Ramos (cell line): ENCODE results near the gene ARFIP1.

Experiments used
- in situ Hi-C: fragments of 300-500 bp; cut with MboI; formaldehyde crosslinking; loops from one replicate; pipeline ENCODE4 v1.14.3; 2022; ENCODE audit warnings: low sequenced_read_pairs; ENCODE audit not compliant: unreplicated experiment

The ARFIP1 gene

DNA sequence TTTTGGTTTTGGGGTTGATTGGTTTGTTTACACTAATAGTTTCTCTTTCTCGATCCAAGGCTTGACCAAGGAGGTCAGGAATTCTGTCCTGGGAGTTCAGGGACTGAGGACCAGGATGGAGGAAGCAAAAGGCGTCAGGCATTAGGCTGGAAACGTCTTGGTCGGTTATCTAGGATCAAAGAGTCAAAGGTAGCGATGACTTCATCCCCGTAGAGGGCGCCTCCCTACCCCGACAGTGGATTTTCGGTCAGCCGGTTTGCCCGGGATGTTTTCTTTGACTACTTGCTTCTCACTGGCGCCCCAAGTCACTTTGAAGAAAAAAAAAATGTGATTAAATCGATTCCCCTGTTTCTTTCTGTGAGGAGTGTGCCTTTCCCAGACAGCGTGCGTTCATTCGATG, 155.4 kb downstream of the ARFIP1 start:
- in situ Hi-C loops, result no loop called here

DNA sequence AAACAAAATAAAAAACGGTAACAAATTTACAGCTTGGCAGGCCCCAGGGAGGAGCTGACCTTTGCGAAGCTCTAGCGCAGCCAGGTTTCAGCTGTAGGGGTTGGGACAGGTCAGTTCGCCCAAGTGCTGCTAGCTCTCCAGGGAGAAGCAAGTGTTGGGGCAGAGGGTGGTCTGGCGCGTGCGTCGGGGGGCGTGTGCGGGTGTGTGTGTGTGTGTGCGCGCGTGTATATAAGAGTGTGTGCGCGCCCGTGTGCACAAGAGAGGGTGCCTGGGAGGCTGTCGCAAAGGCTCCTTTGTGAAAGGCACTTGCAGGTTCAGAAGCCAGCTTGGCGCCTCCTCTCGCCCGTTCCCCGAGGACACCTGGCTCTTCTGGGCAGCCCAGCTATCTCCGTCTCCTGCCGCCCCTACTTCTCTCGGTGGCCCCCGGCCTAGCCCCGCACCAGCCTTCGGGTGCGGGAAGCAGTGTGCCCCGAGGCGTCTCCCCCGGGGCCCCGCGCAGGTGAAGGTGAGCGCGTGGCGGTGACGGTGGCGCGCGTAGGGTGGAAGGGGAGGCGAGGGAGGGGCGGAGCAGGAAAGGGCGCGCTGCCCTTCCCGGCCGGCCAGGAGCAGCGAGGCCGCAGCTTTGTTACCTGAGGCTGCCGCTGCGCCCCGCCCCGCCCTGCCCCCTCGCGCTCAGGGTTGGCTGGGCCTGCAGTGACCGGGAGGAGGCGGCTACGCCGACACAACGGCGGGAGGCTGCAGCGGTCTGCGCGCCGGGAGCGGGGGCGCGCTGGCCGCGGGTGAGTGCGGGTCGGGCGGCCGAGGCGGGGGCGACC, 156.1 kb downstream of the ARFIP1 start, which contains the start of gene FHDC1:
Gene FHDC1 (plus strand): TSS at position 693 of the 815 bp plus-strand sequence. CDS start 6,735 bp downstream, outside the sequence.
- in situ Hi-C loops, result no loop called here

DNA sequence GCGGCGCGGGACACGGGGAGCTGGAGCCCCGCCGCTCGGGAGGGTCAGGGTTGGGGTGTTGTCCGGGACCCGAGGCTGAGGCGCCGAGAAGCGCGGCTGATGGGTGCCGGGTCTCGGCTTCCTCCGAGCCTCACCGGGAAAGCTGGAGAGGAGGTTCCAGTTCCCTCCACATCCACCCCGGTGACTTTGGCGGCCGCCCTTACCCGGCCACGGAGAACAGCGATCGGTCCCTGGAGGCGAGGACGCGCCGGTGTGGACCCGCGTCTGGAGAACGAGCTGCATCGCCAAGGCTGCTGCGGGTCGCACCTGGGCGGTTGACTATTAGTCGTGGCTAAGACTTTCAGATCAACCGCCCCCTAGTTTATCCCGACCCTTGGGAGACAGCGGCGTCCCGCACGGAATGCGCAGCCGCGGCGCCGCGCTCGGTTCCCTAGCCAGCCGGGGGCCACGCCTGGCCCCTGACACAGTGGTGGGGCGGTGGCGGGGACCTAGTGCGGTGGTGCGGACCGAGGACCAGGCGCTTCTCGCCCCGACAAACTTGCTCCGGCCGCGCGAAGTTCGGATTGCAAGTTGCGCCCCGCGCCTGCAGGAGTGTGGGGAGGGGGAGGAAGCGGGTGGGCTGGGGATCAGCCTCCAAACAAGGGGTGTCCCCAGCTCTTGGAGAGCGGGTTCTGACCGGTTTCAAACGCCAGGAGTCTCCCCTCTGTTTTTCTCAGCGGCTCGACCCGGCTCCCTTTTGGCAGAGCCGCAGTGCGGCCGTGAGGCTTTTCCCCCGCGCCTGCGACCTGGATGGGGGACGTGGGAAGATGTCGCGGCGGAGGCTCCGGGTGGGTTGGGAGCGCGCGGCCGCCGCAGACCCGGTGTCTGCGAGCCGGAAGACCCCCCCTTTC, 156.9 kb downstream of the ARFIP1 start:
- in situ Hi-C loops, result no loop called here

DNA sequence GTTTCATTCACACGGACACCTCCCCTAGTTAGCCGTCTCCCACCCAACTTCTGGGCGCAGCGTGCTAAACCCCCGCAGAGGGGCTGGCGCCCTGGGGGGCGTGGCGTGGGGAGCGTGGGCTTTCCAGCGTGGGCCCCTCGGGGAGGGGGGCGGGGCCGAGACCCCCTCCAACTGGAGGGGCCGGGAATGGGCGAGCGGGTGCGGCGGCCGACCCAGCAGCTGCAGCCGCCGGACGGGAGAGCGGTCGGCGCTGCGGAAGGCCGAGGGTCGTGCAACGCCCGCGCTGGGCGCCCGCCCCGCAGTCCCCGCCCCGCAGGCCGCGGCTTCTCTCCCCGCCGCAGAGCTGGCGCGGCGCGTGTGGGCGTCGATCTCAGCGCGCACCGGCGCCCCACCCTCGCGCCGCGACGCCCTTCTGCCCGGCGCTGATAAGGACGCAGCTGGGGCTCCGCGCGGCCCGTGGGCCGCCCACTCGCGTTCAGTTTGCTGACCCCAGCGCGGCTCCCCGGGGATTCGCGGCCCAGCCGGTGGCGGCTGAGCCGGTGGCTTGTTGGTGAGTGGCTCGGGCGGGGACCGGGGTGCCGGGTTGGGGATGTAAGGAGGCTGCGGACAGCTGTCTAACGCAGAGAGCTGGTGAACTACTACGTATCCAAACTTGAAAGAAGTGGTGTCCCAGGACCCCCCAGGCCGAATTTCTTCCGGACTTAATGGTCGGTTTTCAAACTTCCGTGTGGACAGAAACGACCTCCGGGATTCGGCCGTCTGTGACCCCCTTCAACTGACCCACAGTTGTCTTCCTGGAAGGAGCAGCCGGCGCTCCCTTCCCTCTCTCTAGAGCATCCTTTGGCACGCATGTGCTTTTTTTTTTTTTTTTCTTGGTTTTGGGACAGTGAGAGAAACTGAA, 157.8 kb downstream of the ARFIP1 start:
- in situ Hi-C loops, result no loop called here

DNA sequence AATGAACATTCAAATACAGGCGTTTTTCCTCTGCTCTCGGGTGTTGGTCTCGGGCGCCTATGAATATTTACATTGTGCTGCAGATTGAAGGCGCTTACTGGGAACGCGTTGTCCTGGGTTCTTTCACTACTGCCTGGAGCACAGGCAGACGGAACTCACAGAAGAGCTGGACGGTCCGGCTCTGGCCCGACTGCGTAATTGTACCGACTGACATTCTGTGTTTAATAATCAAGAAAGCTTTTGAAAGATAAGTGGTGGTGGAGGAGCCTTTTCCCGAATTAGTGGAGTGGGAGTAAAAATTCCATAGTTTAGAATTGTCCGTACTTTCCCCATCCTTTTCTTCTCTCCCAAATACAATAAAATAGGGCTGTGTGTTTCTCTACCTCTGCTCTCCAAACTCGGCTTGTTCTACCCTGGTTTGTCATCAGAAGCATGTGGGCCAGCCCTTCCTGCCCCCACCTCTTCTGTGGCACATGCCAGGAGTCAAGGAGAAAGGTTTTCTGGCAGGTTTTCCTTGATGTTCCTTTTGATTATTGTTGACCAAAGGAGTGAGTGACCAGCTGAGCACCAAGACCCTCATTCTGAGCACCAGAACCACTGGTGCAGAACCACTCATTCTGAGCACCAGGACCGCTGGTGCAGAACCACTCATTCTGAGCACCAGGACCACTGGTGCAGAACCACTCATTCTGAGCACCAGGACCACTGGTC, 158.6 kb downstream of the ARFIP1 start:
- in situ Hi-C loops, result no loop called here

DNA sequence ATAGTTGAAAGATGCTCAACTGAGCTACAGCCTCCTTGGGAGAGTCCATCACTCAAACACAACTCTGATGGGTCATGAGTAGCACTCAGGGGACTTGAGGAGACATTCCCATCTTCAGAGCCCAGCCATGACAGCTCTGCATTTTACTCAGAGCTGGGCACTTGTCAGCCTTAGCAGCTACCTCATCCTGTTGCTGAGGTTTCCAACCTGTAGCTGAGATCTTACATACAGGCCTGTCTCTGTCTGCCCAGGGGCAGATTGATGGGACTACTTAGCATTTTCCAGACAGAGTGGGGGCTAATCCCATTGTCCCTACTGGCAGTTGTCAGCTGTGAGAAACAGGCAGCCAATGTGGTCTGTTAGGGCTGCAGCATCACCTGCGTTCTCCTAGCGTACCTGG, 159.9 kb downstream of the ARFIP1 start:
- in situ Hi-C loops, result no loop called here

DNA sequence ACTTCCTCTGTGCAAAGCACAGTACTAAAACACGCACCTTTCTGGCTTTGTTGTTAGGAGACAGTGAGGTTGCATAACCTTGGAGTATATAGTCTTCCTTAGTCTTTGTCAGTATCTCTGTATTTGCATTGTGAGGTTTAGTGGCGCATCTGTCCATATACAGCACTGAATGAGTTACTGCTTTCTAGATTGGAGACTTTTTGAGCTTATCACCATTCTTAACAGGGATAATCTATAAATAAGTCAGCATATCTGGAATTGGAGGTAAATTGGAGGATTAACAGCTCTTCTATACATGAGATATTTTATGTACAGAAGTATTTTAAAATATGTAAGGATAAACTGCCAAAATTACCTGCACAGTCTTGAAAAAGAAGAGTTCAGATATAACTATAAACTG, 160.7 kb downstream of the ARFIP1 start:
- in situ Hi-C loops, result no loop called here

DNA sequence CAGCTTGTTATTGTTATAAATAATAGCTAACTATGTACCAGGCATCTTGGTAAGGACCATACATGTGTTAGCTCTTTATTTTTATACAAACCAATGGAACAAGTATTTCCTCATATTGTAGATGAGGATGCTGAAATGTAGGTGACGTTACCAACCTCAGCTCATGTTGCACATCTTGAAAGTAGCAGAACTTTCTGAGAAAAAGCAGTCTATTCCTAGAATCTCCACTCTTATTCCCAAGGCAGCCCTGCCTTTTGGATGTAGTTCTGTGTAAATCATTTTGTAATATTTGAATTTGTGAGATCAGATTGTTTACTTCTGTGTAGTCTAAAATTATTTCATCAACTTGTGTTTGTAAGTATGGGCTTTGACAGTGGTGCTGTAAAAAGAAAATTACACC, 161.7 kb downstream of the ARFIP1 start:
- in situ Hi-C loops, result no loop called here

DNA sequence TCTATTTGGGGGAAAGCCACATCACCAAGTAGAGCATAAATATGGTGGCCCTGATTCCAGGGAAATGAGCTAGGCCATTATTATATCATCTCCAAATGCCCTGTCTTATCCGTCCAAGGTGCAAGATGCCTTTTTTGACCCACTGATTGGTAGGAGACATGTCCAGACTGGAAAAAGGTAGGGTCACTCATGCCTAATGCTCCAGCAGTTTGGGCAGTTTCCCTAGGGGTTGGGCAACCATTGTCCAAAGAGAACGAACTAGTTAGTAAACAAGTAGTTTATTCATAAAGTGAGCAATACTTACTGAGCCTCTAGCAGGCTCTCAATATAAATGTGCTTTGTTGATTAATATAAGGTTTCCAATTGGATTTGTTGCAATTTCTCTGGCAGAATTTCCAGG, 162.6 kb downstream of the ARFIP1 start:
- in situ Hi-C loops, result no loop called here

DNA sequence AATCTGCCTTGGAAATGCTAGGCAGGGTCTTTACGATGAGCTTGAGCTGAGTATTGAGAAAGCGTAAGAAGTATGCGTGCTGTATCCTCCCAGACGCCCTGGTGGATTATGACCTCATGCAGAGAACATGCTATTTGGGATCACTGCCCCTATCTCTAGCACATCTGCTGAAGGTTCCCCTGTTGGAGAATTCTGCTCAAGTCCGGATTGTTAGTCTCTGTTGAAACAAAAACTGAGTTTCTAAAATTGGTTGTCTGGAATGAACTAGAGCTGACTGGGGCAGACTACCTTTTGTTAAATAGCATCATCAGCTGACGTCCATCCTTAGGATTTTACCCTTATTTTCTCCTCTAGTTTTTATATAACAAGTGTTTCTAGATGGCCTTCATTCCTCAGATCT, 163.9 kb downstream of the ARFIP1 start:
- in situ Hi-C loops, result no loop called here

DNA sequence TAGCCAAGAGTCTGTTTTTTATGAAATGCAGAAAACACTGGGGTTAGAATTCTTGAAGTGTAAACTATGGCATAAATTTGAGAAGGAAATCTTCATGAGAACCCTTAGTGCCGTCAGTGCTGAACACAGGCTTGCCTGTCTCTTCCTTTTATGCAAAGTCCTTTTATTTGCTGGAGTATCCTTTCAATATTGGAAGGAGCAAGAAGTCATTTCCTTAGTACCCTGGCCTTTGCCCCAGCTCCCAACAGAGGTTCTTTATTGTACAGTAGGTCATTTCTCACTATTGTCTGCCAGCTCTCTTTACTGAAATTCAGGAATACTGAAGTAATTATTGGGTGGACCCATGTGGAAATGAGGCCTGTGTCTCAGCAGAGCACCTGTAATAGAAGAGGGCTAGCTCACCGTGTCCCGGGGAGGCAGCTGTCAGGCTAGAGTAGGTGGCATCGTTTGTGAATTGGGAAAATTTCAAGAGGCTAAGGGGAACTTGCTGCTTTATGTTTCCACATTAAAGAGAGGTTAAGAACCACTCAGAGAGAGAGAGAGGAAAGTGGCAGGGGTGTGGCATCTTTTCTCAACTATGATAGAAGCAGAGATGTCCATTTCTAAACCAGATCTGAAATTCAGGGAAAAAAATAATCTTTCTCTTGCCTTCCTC, 165.0 kb downstream of the ARFIP1 start:
- in situ Hi-C loops, result no loop called here

DNA sequence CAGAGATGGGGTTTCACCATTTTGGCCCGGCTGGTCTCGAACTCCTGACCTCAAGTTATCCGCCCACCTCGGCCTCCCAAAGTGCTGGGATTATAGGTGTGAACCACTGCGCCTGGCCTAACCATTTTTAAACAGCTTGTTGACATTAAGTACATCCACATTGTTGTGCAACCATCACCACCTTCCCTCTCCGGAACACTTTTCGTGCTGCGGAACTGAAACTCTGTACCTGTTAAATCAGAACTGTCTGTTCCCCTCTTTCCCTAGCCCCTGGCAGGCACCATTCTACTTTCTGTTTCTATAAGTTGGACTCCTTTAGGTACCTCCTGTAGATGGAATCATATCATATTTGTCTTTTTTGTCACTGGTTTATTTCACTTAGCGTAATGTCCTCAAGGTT, 165.9 kb downstream of the ARFIP1 start:
- in situ Hi-C loops, result no loop called here

DNA sequence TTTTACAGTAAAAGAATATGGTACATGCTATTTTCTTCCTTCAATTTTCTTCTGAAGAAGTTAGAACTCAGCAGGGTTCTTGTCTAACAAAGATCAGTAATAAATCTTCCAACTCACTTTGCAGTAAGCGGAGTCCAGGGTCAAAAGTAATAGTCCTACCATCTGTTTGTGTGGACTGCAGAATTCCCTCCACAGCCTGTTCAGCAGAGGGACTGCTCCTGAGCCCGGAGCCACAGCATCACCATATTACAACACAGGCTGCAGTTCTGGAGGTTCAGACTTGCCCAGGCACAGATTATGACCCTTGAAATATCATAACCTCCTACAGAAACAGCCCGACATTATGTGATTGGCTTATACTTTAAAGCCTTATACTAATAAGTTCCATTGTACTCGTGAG, 166.7 kb downstream of the ARFIP1 start:
- in situ Hi-C loops, result no loop called here

DNA sequence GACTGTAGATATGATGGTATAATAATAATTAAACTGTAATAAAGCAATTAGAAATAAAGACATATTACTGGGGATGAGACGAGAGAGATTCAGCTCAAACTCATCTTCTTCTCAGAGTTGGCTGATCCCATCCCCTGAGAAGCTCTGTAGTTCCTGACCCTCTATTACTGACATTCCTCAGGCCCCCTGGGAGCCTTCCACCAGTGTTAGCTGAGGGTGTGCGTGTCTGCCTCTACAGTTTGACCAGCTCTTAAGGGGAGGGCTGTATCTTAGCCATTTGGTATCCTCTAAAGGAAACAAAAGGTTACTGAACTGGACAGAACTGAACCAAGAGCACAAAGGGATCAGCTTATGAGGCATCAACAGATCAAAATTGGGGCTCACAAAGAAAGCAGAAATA, 167.6 kb downstream of the ARFIP1 start:
- in situ Hi-C loops, result no loop called here

DNA sequence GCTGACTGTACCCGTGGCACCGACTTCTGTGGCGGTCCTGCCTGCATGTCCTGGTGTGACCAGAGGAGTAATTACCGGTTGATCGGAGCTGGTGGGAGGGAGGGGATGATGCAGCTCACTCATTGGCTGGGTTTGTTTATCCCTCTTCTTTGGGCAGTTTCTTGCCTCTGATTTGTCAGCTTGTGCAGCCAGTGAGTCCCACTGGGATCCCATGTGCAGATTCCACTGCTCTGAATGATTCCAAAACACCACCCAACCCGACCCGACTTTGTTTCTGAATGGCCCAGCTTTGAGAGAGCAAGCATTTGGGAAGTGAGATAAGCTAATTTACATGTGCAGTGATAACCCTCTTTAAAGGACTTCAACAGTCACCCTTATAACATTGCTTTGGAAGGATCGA, 170.2 kb downstream of the ARFIP1 start:
- in situ Hi-C loops, result no loop called here

DNA sequence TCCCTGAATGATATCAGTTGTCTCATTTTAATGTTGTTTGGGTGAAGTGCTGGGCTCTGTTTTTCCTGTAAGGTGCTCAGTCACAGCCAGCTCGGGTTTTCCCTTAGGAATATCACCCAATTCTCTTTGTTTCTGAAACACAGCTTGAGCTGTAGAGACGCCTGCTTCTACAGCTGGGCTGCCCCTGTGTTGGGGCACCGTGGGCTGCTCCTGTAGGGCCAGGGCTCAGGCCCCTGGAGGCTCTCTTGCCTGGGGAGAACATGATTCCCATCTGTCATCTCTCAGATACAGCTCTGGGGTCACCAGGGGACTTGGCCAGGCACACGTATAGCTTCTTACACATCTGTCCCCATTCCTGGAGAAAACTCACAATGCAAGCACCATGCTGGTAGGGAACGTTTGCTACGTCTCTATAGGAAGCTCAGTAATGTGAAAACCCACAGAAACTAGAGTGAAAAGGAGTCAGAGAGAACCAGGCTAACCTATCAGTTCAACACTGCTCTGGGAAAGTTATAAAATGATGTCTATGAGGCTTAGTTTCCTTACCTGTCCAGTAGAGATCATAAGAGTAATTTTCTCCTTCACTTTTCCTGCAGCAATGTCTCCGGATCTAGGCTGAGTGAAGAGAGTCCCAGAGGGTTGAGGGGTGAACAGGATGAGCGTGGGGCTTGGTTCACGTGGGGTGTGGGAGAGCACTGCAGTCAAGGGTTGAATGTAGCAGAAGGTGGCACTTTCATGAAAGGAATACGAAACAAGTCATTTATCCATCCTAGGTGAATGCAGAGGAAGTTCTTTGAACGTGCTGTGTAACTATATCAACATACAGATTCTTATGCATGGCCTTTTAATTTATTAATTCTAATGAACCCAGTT, 170.9 kb downstream of the ARFIP1 start:
- in situ Hi-C loops, result no loop called here

DNA sequence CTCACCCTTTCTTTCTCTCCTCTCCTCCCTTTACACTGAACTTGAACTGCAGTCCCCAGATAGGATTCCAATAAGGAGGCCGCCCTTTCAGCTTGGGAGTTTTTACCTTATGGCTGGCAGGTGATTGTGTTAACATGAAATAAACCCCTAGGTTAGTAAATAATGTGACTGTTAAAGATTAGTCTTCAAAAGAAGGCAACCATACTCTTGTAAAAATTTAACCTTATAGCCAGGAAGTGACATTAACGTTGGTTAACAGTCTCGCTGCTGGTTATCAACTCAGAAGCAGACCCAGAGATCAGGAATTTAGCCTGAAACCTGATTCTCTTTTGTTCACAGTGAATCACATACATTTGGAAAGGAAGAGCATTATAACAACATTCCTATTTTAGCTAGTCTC, 171.6 kb downstream of the ARFIP1 start:
- in situ Hi-C loops, result no loop called here

DNA sequence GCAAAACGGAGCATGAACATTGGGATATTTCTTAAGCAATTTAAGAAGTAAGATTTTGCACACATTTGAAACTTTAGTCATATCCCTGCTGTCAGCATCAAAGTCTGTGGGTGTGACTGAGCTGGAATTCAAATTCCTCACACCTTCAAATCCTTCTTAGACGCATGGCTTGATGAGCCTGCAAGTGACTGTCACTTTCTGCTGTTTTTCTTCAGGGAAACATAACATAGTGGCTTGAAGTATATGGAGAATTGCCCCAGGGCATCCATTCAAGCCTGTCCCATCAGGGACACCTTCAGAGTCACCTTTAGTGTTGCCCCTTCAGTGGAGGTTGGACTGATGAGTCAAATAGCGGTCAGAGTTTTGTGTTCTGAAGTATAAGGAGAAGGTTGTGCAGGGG, 173.8 kb downstream of the ARFIP1 start:
- in situ Hi-C loops, result no loop called here
